Measurements from ENCODE around the gene PLIN1.

PLIN1 gene

GRCh38 chr15:89672221-89673164 is 6.7 kb downstream of the PLIN1 start:
- peak in 13 of 51 donors; percentile 8 to 44 (median 21) for DNase-seq

GRCh38 chr15:89671687-89672086 is 7.5 kb downstream of the PLIN1 start:
- DNase-seq: no peak

DNA sequence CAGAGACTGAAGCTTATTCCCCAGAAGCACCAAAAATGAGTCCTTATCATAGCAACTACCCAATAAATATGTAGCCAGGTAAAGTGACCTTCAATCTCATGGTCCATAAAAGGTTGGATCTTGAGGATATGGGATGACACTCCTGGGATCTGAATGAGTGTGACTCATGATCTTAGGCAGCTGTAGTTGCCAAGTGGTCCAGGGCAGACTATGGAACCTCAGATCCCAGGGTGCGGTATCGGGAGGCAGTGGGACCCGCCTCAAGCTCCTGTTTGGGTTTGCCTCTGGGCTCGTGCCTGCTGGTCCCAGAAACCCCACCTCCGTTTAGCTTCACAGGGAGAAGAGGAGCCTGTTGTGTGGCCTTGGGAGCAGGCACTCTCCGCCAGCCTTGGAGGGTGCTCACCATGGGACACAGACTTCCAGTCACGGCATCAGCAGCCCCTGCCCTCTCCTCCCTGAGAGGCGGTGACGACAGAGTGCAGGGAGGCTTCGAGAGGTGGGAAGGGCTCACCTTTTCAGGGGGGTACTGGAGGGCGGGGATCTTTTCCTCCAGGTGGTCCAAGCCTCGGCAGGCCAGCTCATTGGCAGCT is 8.1 kb downstream of the PLIN1 start:
- no peak for DNase-seq

DNA sequence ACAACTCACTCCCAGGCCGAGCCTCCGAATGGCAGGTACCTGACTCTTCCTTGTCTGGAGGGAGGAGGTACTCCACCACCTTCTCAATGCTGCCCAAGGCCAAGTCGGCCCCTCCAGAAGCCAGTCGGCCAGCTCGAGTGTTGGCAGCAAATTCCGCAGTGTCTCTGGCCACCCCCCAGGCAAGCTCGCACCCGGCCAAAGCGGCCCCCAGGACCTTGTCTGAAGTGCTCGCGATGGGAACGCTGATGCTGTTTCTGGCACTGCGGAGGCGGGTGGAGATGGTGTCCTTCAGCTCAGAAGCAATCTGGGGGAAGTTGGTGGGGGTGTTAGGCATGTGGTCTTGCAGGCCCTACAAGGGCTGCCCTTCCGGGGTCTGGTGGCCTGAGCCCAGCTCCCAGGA is 9.2 kb downstream of the PLIN1 start:
- DNase-seq: no peak

DNA sequence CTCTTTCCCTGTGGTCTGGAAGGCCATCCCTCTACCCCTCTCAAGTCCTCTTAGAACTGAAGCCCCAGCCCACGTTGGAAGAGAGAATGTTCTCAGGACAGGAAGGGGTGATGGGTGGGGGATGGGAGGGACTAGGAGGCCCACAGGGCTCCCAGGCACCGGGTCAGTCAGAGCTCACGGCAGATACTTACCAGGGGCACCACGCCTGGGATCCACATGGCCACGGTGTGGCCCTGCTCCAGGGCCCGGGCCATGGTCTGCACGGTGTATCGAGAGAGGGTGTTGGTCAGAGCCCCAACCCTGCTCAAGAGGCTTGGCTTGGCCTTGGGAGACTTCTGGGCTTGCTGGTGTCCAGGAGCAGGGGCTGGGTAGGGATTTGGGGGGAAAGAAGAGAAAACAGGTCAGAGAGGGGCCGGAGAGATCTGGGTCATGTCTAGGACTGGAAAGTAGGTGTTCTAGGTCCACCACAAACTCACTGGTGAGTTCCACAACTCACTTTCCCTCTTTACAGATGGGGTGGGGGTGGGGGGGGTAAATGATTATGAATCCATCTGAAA is 9.8 kb downstream of the PLIN1 start:
- DNase-seq: no peak

GRCh38 chr15:89668171-89668570 is 11.0 kb downstream of the PLIN1 start:
- DNase-seq: no peak

DNA sequence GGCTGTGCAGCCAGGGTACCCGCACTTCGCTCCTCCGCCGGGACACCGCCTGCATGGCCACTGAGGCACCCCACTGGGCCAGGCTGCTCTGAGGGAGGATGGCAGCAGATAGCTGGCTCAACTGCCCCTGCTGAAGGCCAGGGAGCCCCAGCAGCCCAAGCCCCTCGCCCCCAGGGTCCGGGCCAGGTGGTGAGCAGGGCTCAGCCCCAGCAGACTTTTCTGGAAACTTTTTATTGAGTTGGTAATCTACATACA is 11.5 kb downstream of the PLIN1 start:
- no peak for DNase-seq

- DNase-seq: no peak
These were observed 12.1 kb downstream of the PLIN1 start for GRCh38 chr15:89666858-89667705.

- DNase-seq: no peak
These were observed 12.8 kb downstream of the PLIN1 start for GRCh38 chr15:89666184-89666857.

GRCh38 chr15:89665449-89666181 is 13.6 kb downstream of the PLIN1 start:
- peak in 18 of 51 donors; percentile 13 to 49 (median 30) for DNase-seq

DNA sequence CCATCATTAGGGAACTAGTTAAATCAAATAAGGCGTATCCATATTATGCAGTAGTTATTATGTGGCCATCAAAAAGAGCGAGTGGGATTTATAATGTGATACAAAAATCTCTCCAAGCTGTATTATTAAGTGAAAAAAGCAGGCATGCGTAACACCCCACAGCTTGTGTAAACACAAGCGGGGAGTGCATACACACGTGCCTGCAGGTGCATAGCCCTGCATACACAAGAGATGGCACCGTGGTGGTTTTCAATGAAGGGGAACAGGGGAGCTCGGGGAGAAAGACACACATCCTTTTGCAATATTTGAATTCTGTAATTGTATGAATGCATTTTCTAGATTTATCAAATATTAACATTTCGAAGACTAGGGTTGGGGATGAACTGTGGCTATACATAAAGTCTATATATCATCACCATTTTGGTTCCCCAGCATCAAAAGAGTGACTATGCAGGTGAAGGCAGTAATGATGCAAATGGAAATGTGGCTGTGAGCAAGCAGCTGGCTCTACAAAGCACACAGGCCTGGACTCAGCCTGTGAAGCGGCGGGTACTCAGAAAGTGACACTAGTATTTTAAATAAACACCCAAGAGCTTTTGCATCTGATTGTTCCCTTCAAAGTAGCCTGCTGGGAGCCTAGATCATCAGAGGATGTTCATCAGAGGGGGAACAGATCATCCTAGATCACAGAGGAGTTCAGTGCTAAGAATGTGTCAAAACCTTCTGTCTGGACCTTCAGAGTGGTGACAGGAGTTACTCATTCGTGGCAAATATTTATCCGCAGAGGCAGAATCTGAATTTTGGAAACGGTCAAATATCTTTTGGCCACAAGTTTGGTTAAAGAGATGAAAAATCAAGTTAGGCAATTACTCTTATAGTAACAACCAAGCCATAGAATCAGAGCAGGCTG is 14.5 kb downstream of the PLIN1 start:
- no peak for DNase-seq

DNA sequence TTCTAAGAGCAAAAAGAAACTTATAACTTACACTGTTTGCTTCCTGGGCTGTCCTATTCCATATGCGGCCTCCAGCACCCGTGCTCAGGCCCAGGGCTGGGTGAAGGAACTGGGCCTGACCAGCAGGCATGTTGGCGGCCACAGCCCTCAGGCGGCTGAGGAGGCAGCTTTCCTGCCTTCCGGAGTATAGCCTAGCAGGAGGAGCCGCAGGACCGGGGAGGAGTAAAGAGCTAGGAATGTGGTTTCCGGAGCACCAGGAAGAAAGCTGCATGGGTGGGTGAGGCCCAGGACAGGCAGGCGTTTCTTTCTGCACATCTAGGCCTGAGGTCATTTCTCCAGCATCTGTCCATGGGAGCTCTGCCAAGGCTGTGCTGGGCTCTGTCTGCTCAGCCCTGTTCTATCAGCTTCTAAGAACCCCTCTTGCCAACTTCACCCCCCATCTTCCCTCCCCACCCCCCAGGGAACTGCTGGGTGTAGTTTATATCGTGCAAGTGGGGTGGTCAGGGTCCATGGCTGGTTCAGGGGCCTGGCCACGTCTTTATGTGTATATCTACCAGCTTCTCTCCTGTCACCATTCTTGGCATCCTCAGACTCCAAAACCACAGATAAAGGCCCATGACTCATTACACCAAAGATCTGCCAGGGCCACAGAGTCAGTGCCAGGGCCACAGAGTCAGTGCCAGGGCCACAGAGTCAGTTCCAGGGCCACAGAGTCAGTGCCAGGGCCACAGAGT is 16.1 kb downstream of the PLIN1 start:
- no peak for DNase-seq

- no peak for DNase-seq
These were observed 18.6 kb downstream of the PLIN1 start for GRCh38 chr15:89660556-89660955.

GRCh38 chr15:89659295-89659694 is 19.9 kb downstream of the PLIN1 start:
- DNase-seq: no peak

DNA sequence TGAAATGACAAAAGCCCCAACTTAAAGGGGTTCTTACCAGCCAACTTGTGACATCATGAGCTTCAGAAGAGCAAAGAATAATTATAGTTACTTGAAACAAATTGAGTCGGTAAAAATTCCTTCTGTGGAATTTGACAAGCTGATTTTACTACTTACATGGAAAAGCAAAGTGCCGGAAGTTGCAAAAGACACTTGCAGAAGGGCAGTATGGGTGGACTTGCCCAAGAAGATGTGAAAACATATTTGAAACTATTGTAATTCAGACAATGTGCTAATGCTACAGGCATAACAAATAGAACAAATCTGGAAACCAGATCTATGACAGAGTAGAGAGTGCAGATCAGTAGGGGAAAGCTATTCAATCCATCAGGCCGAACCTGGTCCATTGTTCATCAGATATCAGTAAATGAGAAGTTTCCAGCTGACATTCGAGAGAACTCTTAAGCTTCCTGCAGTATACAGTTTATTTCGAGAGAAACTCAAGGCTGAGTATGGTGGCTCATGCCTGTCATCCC is 21.4 kb downstream of the PLIN1 start:
- DNase-seq: no peak

DNA sequence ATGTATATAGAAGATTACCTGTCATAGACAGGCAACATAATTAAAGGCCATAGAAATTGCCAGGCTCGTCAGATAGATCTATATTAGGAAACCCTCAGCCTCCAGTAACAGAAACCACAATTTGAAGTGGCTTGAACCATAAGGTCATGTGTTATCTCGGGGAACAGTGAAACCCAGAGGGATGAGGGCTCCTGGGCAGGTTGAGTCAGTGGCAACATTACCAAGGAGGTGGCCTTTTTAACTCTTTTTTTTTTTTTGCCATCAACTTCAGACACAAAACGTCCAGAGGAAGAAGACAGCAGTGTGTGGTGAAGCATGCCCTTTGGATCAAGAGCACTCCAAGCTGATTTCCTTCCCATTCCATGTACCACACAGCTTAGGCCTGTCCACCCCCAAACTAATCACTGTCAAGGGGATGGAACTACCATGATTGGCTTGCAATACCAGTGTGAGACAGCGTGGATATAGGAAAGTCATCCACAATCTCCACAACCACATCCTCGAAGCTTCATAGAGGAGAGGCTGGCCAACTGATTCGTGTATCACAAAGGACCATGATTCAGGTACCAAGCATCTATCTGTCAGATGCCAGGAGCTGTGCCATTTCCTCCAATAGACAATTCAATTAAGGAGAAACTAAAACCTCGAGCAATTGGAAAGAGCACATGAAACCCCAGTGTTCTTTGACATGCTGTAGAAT is 22.9 kb downstream of the PLIN1 start:
- DNase-seq: no peak

- peak in 16 of 51 donors; percentile 5 to 44 (median 25) for DNase-seq
These were observed 24.0 kb downstream of the PLIN1 start, which contains the start of gene KIF7 for GRCh38 chr15:89654847-89655805. TSS of gene KIF7 (minus strand) at chr15:89655467. CDS start at chr15:89652930, 2,537 bp downstream.
